ENCODE measurements around the gene MMS22L.

Gene MMS22L

DNA sequence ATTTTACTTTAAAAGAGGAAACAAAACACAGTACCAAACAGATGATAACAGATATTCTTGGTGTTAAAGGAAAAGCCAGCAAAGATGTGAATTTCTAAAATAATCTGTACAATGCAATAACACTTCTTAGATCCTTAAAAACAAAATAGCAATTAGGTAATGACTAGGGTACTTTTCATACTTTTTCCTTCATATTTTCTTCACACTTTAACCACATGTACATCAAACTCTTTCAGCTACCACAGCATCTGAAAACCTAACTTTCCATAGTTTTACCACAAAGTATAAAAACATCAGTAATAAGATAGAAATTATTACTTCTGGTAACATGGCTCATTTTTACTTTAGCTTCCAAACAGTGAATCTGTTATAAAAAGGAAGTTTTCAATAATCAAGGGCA is 141.3 kb downstream of the MMS22L start:
- no peak for DNase-seq

DNA sequence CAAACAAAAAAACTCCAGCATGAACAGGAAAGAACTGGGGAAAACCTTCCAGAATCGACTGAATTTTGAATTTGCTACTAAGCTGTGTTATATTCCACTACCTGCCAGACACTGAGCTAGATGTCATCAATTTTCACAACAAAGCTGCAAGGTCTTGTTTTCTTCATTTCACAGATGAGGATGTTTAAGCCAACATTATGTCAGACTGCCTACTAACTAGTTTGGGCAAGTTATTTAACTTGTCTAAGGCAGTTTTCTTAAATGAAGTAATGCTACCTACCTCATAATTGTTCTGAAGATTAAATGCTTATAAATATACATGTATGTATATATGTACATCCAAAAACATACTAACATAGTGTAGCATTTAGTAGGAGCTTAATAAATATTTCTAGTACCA is 144.4 kb downstream of the MMS22L start:
- no peak for DNase-seq

GRCh38 chr6:97136626-97137358 is 146.2 kb downstream of the MMS22L start:
- DNase-seq: no peak

GRCh38 chr6:97133067-97133466 is 149.9 kb downstream of the MMS22L start:
- DNase-seq: no peak

GRCh38 chr6:97129106-97129505 is 153.9 kb downstream of the MMS22L start:
- DNase-seq: no peak

- DNase-seq: no peak
Measured at GRCh38 chr6:97128507-97128906, 154.5 kb downstream of the MMS22L start.

DNA sequence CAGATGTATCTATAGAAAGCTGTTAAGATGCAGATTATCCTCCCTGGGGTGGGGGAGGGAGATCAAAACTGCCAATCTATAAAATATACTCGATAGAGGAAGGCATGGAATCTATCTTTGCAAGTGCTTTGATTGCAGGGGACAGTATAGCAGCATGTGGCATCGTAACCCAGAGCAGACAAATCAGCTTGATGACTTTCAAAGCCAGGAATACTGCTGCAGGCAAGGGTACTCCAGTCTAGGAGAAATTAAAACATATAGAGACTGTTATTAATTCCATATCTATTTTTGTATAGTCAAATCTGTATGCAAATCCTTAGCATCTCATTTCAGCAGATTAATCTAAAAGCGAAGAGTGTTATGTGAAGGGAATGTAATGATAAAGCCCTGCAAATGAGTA is 159.4 kb downstream of the MMS22L start:
- DNase-seq: no peak

DNA sequence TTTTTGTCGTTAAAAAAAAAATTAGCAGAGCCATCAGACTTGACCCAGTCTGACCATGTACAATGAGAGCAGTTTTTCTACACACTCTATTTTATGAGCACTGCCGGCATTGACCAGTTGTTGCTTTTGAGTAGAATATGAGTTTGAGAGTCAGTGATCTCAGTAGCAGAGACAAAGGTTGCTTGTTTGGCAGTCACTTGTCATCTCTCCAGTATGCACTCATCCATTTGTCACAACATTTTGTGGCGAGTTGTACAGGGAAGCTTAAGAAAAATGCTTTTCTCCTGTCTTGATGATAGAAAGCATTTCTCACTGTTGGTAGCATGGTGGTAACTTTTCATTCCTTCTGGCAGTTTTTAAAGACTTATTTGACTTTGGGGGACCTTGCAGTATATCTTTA is 159.9 kb downstream of the MMS22L start:
- no peak for DNase-seq

DNA sequence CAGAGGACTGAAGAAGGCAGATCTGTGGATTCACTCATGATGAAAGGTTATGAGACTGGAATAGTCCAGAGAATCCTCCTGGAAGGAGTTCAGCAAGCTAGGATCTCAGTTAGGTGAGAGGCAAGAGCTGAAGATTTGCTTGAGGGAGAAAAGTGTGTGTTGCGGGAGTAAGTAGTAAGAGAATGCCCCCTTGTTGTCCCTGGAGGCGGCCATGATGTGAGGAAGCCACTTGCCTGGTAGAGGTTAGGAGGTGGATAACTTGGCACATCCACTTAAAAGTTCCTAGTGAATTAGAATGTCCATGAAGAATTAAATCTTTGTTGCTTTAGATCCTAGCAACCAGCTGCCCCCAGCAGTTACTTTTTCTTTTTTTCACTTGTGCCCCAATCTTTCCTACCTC is 162.5 kb downstream of the MMS22L start:
- DNase-seq: no peak

DNA sequence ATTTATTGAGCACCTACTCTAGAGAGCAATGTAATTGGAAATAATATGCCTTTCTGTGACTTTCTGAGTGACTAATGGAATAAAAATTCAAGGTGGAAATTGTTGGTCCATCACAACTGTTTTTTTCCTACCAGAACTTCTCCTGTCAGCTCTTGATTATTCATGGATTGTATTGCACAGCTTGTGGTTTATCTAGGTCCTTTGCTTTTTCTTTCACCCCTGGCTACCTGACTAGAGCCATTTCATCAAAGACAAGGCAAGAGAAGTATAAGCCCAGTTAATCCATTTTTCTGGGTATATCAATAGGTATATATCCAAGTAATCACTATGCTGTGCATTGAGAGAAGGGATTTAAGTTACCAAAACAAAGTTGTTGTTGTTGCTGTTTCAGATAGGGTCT is 168.4 kb downstream of the MMS22L start:
- no peak for DNase-seq

- DNase-seq: no peak
Measured at GRCh38 chr6:97113170-97113569, 169.8 kb downstream of the MMS22L start.

GRCh38 chr6:97111243-97111642 is 171.8 kb downstream of the MMS22L start:
- no peak for DNase-seq

GRCh38 chr6:97110626-97111025 is 172.4 kb downstream of the MMS22L start:
- DNase-seq: no peak

DNA sequence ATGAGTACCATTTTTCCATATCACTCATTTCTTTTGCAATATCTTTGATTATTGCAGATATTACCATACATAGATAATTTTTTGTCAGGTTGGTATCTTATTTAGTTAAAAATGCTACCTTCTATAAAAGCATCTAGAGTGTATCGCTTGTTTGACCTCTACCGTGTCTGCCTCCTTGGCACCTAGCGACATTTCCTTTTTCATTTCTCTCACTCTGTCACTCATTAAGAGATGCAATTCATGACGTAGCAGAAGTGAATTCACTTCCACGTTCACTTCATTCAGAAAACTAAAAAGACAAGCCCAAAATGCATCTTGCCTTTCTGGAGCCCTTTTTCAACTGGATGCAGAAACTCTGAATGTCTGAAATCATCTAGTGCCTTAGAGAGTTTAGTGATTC is 172.9 kb downstream of the MMS22L start:
- DNase-seq: no peak

DNA sequence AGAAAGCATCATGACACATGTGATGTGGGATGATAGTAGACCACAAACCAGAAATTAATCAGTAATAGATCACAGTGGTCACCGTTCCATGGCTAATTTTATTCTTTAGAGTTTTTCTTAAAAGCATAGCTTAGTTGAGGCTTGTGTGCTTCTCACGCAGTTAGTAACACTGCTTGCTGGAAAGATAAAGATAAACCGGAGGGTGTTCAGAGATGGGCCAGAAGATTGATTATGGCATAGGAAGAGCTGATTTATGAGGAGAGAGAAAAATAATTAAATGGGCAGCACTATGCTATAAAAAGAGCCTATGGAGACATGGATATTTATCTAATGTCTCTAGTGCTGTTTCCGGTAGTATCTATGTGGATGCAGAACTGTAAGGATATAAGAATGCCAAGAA is 173.6 kb downstream of the MMS22L start:
- DNase-seq: no peak

DNA sequence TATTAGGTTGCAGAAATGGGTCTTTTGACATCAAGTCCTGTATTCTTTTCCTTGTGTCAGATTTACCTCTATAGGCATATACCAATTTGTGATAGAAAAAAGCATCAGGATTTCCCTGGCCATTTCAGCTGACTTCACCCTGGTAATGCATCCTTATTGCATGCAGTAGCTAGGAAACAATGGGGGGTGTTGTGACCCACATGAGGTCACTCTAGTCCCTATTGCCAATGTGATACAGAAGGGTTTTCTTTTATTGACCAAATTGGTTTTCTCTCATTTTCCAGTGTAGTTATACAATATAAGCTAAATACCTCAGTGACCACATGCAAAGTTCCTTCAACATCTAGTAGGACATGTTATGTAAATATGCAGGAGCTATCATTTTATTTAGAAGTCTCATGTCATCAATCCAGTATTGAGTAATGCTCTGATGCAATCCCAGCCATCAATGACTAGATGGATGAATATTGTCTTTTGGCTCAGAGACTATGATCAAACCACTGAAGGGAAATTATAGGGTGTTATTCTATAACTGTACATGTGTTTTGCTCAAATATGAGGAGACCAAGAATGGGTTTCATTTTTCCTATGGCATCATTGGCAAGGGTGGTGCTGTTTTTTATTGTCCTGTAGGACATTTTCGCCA is 180.7 kb downstream of the MMS22L start:
- DNase-seq: no peak

DNA sequence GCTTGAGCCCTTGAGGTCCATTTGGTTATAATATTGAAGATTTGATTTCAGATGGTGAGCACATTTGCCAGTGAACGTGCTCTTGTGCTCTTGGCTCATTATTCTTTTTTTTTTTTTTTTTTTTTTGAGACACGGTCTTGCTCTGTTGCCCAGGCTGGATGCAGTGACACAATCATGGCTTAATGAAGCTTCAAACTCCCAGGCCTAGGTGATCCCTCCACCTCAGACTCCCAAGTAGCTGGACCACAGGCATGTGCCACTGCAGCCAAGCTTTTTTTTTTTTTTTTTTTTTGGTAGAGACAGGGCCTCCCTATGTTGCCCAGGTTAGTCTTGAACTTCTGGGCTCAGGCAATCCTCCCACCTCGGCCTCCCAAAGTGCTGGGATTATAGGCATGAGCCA is 182.3 kb downstream of the MMS22L start:
- no peak for DNase-seq

- DNase-seq: no peak
Measured at GRCh38 chr6:97097068-97098047, 185.7 kb downstream of the MMS22L start.

DNA sequence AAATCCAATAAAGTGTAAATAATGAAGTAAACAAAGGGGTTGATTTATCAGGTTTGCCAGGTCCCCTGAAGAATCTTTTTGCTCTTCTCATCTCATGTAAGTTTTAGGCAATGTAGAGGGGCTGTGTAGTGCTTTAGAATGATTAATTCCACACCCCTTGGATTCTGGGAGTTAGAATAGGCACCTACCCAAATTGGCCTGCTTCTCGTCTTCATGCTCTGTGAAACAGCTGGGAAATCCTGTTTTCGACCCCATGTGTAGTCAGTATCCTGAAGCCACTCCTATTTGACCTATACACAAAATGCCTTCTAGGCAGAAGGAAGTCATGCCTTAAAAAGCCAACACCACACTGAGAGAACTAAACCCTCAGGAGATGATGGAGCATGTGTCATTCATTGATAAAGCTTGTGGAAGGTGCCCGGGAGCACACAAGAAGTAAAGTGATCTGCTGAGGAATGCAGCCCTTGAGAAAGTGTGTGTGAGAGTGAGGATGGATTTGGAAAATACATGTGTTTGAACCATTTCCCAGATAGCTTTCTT is 187.6 kb downstream of the MMS22L start:
- no peak for DNase-seq

- no peak for DNase-seq
Measured at GRCh38 chr6:97094376-97094775, 188.6 kb downstream of the MMS22L start.

DNA sequence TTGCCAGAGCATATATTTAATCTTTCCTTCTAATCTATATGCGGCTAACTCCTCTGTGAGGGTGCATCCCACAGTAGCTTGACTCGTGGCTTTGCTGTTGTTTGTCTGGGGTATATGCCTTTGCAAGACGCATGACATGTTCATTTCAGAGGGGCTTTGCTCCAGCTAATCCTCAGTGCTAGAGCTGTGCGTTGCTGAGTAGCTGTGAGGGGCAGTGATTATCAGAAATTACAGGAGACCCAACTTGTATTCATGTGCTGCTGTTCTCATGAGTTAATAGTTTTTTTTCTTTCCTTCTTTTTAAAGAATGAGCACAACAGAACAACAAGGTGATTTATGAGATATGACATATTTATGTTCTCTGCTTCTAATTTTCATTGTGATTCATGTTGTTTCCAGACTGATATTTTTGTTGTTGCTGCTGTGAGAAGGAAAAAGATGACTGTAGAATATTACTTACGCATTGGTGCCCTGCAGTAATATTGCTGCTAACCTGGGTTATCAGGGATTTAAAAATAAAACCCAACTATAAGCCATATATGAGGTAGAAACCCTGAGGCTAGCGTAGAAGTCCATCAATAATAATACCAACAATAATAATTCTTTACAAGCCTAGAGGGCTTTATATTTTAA is 190.2 kb downstream of the MMS22L start:
- DNase-seq: no peak

All from NCI-H187 treated with DMSO at 0.1 percent for 48 hours (cell line).